Astrocyte of the hippocampus (primary cell): Measurements from ENCODE around the gene STUM.

Experiments
- DNase-seq: peaks from one replicate; pipeline ENCODE4 v3.0.0; 2011; ENCODE audit warnings: low read depth, low spot score

The STUM gene

DNA sequence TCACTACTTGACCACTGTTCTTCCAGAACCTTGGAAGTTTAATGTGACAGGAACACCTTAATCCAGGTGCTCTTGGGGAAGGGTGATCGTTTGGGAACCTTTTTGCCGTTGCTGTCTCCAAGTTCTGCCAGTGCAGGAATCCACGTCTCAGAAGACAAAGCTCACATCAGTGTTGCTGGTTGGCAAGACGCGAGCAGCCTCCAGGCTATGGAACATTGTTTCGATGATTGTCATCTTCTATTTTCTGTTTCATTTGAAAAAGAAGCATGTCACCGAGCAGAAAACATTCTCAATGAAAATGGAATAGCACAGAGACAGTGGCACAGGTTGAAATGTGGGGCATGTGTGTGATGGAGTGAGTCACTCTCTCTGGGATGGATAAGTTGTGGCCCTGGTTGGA, 11.7 kb downstream of the STUM start:
- no peak for DNase-seq

DNA sequence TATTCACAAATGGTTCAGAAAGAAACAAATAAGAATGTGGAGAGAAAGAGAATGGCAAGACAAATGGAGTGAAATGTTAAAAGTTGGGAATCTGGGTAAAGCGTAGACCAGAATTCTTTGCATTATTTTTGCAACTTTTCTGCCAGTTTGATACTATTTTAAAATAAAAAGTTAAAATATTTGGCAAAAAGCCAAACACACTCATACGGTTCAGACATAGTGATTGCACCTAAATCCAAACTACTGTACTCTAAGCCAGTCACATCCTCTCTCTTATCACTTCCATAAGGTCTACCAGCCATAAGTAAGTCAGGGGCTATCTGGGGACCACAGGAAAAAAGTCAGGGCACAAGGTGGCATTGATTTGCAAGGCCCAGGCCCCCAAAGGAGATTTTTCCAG, 14.4 kb downstream of the STUM start:
- DNase-seq, result no peak

DNA sequence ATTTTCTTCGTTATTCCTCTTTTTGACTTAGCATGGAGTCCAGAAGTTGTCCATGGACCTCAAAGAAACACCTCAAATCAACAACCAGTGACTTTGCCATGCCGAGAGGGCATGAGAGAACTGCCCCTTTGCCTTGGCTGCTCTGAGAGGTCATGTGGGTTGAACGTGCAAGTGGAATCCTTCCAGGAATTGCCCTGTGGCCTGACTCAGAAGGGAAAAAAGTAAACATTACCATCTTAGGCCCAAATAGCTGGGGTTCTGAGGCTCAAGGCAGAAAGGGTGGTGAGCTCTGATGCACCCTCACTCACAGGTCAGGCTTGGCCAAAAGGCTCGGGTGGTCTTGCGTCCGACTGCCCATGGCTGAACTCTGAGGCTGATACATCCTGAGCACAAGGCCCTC, 15.1 kb downstream of the STUM start:
- no peak for DNase-seq

GRCh38 chr1:226565476-226565875, 16.9 kb downstream of the STUM start:
- DNase-seq, result no peak

DNA sequence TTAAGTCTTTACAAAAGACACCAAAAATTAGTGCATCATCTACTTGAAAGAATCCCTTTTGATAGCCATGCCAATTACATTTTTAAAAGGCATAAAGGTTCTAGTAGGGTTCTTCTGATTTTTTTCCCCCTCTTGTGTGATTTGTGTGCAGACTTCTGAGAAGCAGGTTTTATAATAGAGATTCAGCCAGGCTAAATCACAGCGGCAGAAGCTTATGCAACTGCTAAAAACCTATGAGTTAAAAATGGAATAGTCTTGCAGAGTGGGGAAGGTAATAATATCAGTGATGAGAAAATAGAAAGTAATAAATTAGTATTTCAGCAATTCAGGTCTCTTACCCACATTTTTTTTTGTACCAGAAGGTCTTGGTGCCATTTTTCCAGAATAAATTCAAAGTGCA, 17.7 kb downstream of the STUM start:
- DNase-seq, result no peak

DNA sequence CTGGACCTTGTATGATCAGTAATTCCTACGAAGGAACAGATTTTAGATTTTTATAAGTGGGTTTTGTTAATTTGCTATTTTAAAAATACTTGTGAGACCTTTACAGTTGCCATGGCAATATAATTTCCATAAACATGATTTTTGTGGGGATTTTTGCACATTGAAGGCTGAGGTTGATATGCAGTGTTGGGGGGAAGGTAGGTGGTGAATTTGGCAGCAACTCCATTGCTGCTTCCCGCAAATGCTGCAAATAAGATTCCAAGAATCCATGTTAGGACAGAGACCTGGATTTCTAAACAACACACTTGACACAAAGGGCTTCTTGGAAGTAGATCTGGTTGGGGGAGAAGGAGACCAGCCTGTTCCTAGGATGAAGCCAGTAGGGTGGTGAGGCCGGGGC, 18.2 kb downstream of the STUM start:
- no peak for DNase-seq

DNA sequence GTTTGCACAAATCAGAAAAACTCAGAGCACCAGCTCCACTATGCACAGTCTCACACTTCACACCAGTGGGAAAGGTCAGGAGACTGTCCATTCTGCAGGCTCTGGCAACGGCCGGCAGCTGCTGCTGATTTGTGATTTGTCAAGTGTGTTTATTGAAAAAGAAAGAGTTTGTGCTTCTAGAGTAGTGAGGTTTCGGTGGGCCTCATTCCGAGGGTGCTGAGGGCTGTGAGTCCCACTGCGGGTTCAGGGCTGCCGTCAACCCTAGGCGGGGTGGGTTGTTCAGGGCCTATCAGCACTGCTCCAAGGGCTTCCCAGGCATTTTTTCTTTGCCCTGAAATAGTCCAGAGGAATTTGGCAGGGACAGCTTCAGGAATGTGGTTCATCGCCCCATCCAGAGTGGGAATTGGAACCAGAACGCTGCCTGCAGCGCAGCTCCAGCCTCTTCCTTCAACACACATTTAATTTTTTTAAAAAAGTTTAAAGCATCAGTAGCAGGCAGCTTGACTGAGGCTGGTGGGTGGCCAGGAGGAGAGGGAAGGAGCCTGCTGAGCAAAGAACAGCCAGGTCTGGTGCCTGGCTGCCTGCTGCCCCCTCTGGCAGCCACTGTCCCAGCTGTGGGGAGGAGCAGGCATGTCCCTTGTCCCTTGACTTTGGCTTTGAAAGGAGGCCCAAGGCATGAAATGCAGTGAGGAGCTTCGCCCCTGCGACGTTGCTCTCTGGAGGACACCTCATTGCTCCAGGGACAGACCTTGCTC, 19.7 kb downstream of the STUM start:
- DNase-seq, result no peak

DNA sequence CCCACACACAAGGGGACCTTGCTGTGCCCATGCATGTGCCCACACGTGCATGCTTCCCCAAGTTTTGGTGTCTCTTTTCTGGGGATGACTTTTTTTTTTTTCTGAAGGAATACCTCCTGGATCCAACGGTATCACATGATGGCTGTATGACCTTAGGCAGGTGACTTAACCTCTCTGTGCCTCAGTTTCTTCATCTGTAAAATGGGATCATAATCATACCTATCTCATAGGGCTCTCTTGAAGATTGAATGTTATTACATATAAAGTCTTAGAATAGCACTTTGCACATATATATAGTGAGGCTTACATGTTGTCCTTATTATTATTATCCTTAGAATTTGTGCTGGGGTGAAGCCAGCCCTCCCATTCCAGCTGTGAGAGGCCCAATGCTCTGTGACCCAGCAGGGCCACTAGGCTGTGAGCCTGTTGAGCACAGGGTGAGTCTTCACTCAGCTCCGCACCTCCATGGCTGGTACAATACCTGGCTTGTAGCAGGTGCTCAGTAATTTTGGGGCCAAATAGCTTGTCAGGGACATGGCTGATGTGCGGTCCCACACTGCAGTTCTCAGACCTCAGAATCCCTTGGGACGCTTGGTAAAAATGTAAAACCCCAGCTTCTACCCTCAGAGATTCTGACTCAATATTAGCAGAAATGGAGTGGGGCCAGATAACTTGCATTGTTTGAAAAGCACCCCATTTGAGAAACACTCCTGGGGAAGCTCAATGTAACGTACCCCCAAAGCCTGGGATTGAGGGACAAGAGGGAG, 20.6 kb downstream of the STUM start:
- DNase-seq, result no peak

- no peak for DNase-seq
Observed at GRCh38 chr1:226569879-226570547, 21.4 kb downstream of the STUM start.

GRCh38 chr1:226571893-226572292, 23.3 kb downstream of the STUM start:
- DNase-seq, result no peak

DNA sequence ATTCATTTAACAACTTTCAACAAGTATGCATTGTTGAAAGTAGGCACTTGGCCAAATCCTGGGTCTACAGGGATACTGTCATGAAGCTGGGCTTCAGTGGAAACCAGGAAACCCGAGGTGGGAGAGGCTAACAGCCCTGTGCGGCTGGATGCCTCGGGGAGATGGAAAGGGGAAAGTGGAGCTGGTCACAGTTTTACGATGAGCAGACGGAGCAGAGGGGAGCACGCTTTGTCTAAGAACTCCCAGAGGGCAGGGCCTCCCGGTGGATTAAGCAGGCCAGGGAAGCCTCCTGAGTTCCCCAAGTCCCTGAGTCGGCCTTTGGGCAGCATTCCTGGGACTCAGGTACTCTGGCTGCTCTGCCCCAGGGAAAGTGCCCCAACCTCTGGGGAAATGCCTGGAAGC, 23.8 kb downstream of the STUM start:
- no peak for DNase-seq

- DNase-seq, result no peak
Observed at GRCh38 chr1:226574044-226574443, 25.5 kb downstream of the STUM start.

DNA sequence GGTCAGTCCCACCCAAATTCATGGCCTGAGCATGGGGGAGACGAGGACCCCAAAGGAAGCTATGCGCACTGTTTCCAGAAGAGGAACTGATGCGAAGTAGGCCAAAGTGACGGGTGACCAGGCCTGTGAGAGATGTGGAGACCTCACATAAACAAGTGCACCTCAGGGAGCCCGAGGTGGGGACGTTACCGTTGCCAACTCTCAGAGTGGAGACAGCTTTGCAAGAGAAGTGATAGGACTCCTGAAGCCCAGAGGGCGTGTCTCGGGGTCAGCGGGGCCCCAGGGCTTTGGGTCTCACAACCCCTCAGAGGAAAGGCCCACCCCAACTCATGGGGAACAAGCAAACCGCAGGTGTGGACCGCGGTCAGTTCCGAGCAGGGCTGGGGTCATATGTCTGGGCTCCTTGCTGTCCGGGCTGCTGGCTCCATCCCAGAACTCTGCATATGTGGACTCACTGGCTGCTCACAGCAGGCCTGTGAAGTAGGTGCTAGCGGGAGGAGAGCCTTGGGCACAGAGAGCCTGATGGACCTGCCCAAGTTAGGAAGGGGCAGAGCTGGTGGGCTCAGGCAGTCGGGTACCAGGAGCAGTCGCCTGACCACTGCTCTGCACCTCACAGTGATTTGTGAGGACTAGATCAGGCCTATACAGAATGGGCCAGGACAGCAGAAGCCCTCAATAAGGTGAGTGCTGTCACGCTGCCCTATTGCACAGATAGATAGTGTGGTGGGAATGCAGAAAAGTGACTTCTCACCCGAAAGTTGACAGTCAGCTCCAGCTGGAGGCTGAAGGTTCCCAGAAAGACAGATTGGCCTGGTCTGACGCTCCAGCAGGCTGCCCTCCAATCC, 26.2 kb downstream of the STUM start:
- no peak for DNase-seq

DNA sequence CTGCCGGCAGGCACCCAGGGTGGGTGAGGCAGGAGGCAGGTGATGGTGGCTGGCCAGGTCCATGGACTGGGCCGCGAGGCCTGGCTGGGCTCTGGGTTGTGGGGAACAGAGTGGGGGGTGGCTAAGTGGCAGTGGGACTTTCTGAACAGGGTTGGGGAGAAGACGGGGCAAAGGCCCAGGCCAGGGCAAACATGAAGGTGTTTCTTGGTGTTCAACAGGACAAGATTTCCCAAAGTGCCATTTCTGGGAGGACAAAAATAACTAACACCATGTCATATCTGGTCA, 26.8 kb downstream of the STUM start:
- no peak for DNase-seq

DNA sequence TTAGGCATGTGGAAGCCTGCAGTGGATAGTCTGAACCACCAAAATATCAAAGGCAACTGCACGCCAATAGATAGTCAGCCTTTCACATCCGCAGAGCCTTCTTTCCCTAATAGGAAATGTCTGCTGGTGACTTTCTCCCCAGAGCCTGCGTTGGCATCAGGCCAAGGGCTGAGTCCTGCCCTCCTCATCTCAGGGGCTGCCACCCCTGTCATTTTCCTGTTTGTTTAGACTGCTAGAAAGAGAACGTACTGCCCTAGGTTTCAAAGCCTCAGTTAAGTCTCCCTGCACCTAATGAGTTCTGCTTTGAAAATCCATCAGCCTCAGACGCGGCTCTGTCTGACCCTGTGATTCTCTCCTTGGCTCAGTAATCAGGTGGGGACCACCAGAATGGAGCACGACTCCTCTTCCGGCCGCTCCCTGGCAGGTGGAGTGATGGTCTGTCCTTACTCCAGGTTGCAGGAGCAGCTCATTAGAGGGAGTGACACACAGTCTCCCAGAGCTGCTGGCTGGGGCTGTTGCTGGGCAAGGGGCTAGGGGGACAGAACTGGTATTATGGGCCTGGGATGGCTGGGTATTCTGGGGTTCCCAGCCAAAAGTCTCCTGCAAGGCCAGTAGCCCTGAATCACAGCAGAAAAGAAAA, 27.3 kb downstream of the STUM start:
- DNase-seq, result no peak

- no peak for DNase-seq
Observed at GRCh38 chr1:226576601-226577000, 28.0 kb downstream of the STUM start.

DNA sequence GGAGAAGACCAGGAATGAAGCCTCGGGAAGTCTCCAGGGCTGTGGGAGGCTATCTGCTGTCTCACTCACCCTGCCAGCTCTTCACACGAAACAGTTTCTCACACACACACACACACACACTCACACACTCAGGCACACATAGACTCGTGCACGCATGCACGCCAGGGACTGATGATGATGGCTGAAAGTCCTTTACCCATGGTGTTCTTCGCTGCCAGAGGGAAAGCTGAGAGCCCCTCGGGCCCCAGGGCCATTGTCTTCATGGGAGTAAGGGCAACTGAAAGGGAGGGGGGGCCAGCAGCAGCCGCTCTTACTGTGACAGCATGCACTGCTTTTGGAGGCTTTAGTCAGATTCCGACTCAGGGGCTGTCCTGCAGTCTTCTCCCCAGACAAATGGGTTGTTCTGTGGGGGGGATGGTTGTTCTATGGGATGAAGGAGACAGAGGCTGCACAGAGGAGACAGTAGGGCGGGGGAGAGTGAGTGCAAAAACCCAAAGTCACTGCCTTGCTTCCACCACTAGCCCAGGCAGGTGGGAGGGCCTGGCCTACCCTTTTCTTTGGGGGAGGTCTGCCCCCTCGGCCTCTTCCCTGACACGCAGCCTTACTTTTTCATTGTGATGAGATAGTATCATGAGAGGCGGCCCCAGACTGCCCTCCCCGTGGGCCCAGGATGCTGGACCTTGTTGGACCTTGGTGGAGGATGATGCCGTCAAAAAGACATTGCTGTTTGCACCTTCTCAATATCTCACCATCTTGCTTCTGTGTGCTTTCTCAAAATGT, 29.0 kb downstream of the STUM start:
- no peak for DNase-seq

- DNase-seq, result no peak
Observed at GRCh38 chr1:226578946-226579578, 30.5 kb downstream of the STUM start.

GRCh38 chr1:226579781-226580323, 31.3 kb downstream of the STUM start:
- no peak for DNase-seq
